Measurements from ENCODE around the gene STX8.

STX8 gene

DNA sequence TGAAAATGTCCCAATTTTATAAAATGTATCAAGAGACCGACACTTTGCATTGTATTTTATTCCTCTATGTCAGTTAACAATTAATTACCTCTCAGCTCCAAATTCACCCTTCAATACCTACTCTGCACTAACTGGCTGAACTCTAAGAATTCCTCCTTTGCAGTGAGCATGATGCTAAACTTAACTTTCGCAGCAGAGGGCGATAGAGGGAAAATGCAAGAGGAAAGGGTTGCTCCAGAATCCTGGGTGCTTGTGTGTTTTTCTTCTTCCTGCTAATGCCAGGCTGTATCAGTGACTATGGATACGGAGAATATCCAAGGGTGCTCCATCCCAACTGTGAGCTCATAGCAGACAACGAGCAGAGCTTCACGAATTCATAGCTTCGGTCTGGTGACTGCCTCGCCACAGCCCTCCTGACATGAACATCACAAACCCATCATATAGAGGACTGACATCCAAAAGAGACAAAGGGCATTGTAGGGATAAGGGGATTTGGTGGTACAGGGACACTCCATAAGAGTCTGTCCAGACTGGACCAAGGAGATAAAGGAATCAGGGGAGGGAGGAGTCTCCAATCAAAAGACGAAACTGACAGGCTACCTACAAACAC lies 172.9 kb downstream of the STX8 start:
- DNase-seq = no peak
- intact Hi-C loops (cut with DNase I; ENCODE audit: low total_unique reads) = no loop called here
- no peak overlapping the region for H3K27ac ChIP-seq
- H3K27me3 ChIP-seq = no peaks in the 10 kb centered on the region
- no peaks in the 10 kb centered on the region for H3K4me1 ChIP-seq
- H3K4me3 ChIP-seq = no peak overlapping the region
- TF ChIP-seq, protein P1, sequence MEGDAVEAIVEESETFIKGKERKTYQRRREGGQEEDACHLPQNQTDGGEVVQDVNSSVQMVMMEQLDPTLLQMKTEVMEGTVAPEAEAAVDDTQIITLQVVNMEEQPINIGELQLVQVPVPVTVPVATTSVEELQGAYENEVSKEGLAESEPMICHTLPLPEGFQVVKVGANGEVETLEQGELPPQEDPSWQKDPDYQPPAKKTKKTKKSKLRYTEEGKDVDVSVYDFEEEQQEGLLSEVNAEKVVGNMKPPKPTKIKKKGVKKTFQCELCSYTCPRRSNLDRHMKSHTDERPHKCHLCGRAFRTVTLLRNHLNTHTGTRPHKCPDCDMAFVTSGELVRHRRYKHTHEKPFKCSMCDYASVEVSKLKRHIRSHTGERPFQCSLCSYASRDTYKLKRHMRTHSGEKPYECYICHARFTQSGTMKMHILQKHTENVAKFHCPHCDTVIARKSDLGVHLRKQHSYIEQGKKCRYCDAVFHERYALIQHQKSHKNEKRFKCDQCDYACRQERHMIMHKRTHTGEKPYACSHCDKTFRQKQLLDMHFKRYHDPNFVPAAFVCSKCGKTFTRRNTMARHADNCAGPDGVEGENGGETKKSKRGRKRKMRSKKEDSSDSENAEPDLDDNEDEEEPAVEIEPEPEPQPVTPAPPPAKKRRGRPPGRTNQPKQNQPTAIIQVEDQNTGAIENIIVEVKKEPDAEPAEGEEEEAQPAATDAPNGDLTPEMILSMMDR (IDR thresholded peaks at IDR 0.05) = no peak
- H3K36me3 ChIP-seq = no peaks in the 10 kb centered on the region
- H3K9me3 ChIP-seq = no peaks in the 10 kb centered on the region

- Histone ChIP-seq H3K9me3 (no peaks in the 10 kb centered on the region), H3K4me3 (no peak overlapping the region), H3K27ac (no peak overlapping the region), H3K27me3 (no peaks in the 10 kb centered on the region), H3K4me1 (no peaks in the 10 kb centered on the region), H3K36me3 (no peaks in the 10 kb centered on the region)
- TF ChIP-seq, protein P1 (IDR thresholded peaks at IDR 0.05) = no peak
- intact Hi-C loops (cut with DNase I; ENCODE audit: low total_unique reads) = no loop called here
- DNase-seq = no peak
These were observed 174.2 kb downstream of the STX8 start for GRCh38 chr17:9401434-9401833.

DNA sequence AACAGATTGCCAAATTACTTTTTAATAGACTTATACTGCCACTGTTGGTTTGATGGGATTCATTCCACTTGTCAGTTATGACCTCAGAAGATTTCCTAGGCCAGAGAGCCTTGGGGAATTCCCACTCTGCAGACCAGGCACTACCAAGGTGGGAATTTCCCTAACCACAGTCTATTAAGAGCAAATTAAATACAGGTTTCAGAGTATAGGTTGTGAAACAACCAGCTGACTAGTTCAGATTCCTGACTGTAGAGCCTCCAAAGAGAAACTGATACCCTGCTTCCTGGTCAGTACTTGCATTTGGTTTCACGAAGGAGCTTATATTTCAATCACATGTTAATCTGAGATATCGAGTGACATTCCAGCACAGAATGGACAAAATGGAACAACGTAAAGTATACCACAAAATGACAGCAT lies 186.5 kb downstream of the STX8 start:
- H3K9me3 ChIP-seq = peaks cover 3 to 15% (median 8%) of the 10 kb centered on the region in 3 donors
- H3K27me3 ChIP-seq = no peaks in the 10 kb centered on the region
- intact Hi-C loops (cut with DNase I; ENCODE audit: low total_unique reads) = no loop called here
- H3K27ac ChIP-seq = no peak overlapping the region
- no peaks in the 10 kb centered on the region for H3K4me1 ChIP-seq
- H3K4me3 ChIP-seq = no peak overlapping the region
- TF ChIP-seq, protein P1 (IDR thresholded peaks at IDR 0.05) = no peak
- no peak for DNase-seq
- peaks cover 0 to 4% (median 0%) of the 10 kb centered on the region in 3 donors for H3K36me3 ChIP-seq

- no peak overlapping the region for H3K27ac ChIP-seq
- no peaks in the 10 kb centered on the region for H3K36me3 ChIP-seq
- H3K27me3 ChIP-seq = no peaks in the 10 kb centered on the region
- TF ChIP-seq, protein P1 (IDR thresholded peaks at IDR 0.05) = no peak
- no peaks in the 10 kb centered on the region for H3K9me3 ChIP-seq
- DNase-seq = no peak
- no peaks in the 10 kb centered on the region for H3K4me1 ChIP-seq
- H3K4me3 ChIP-seq = no peak overlapping the region
- intact Hi-C loops (cut with DNase I; ENCODE audit: low total_unique reads) = no loop called here
These were observed 189.2 kb downstream of the STX8 start for GRCh38 chr17:9386401-9386800.

GRCh38 chr17:9383826-9384225 lies 191.8 kb downstream of the STX8 start:
- DNase-seq = no peak
- TF ChIP-seq, protein P1 (IDR thresholded peaks at IDR 0.05) = no peak
- Histone ChIP-seq H3K27ac (no peak overlapping the region), H3K27me3 (no peaks in the 10 kb centered on the region), H3K4me1 (no peaks in the 10 kb centered on the region), H3K36me3 (no peaks in the 10 kb centered on the region), H3K9me3 (no peaks in the 10 kb centered on the region), H3K4me3 (no peak overlapping the region)
- intact Hi-C loops (cut with DNase I; ENCODE audit: low total_unique reads) = no loop called here

DNA sequence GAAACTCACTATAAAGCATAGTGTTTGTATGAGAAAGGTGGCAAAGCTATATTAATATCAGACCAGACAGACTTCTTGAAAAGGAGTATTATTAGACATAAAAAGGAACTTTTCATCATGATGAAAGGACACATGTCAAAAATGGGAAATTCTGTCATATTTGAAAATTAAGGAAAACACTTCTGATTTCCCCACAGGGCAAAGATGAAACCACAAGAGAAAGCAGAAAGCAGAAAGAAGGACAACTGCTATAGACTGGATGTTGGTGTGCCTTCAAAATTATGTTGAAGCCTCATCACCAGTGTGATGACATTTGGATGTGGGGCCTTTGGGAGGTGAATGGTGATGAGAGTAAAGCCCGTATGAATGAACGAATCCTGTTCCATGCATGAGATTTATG lies 193.0 kb downstream of the STX8 start:
- H3K4me1 ChIP-seq = no peaks in the 10 kb centered on the region
- no peak overlapping the region for H3K27ac ChIP-seq
- TF ChIP-seq, protein P1 (IDR thresholded peaks at IDR 0.05) = no peak
- no peak overlapping the region for H3K4me3 ChIP-seq
- no peak for DNase-seq
- H3K9me3 ChIP-seq = no peaks in the 10 kb centered on the region
- intact Hi-C loops (cut with DNase I; ENCODE audit: low total_unique reads) = no loop called here
- H3K27me3 ChIP-seq = no peaks in the 10 kb centered on the region
- H3K36me3 ChIP-seq = no peaks in the 10 kb centered on the region
